WTC11 (cell line): ENCODE results near the gene BRICD5. TPM values are rescaled to one million over a fixed set of nuclear protein-coding genes. Genes with fewer than 3 reads are reported as not detected.

Source experiments
- ATAC-seq: fragments of 200-7000 bp; cut with Tn5 transposase; 2 replicates; pipeline ENCODE4 v1.10.0; 2021; ENCODE audit warnings: mild to moderate bottlenecking, moderate library complexity
- CTCF ChIA-PET: fragments of 300-600 bp; sonication (Branson Sonifier 250); formaldehyde crosslinking; loops from one replicate; lab custom pipeline; 2021; ENCODE audit warnings: antibody characterized with exemption; lab: Charles Lee
- POLR2A ChIA-PET: fragments of 350-600 bp; sonication (Branson Sonifier 250); formaldehyde crosslinking; loops from one replicate; lab custom pipeline; 2021; ENCODE audit warnings: antibody characterized with exemption; lab: Charles Lee
- DNase-seq: peaks from one replicate; pipeline ENCODE4 v3.0.0; 2021; ENCODE audit warnings: low spot score
- H3K27ac Mint-ChIP-seq: 2 replicates; pipeline ENCODE4 v1.8.0; 2021; ENCODE audit warnings: mixed read lengths
- H3K27me3 Mint-ChIP-seq: 2 replicates; pipeline ENCODE4 v1.8.0; 2021; ENCODE audit warnings: low read depth, mild to moderate bottlenecking, moderate library complexity, mixed read lengths
- H3K36me3 Mint-ChIP-seq: 2 replicates; pipeline ENCODE4 v1.8.0; 2021; ENCODE audit warnings: mixed read lengths
- H3K4me1 Mint-ChIP-seq: 2 replicates; pipeline ENCODE4 v1.8.0; 2022; ENCODE audit warnings: mixed read lengths
- H3K4me3 Mint-ChIP-seq: 2 replicates; pipeline ENCODE4 v1.8.0; 2021; ENCODE audit warnings: mild to moderate bottlenecking, moderate library complexity, mixed read lengths
- H3K9me3 Mint-ChIP-seq: 2 replicates; pipeline ENCODE4 v1.8.0; 2021; ENCODE audit warnings: mixed read lengths
- CBFB ChIP-seq: sonication (generic); formaldehyde crosslinking; IDR thresholded peaks from 2 replicates; pipeline ENCODE4 v1.8.1; 2022; ENCODE audit warnings: mild to moderate bottlenecking, low read depth, missing genetic modification reagents
- CREM ChIP-seq: sonication (generic); formaldehyde crosslinking; IDR thresholded peaks from 2 replicates; pipeline ENCODE4 v1.8.1; 2022; ENCODE audit warnings: mild to moderate bottlenecking, missing genetic modification reagents, moderate library complexity
- E2F1 ChIP-seq: sonication (generic); formaldehyde crosslinking; IDR thresholded peaks from 2 replicates; pipeline ENCODE4 v1.8.0; 2022; ENCODE audit warnings: mild to moderate bottlenecking, missing genetic modification reagents
- E2F4 ChIP-seq: sonication (generic); formaldehyde crosslinking; IDR thresholded peaks from 2 replicates; pipeline ENCODE4 v1.8.1; 2022; ENCODE audit warnings: low read depth, mild to moderate bottlenecking, moderate library complexity, missing genetic modification reagents, borderline replicate concordance
- EMX1 ChIP-seq: fragments of 250-450 bp; sonication (Bioruptor Pico); IDR thresholded peaks from 2 replicates; pipeline ENCODE4 v1.8.0; 2021; ENCODE audit warnings: mild to moderate bottlenecking
- ESRRA ChIP-seq: sonication (generic); formaldehyde crosslinking; IDR thresholded peaks from 2 replicates; pipeline ENCODE4 v1.8.1; 2022; ENCODE audit warnings: mild to moderate bottlenecking, missing genetic modification reagents, borderline replicate concordance
- ETV6 ChIP-seq: sonication (generic); formaldehyde crosslinking; IDR thresholded peaks from 2 replicates; pipeline ENCODE4 v1.8.1; 2022; ENCODE audit warnings: mild to moderate bottlenecking, missing genetic modification reagents
- FOXK1 ChIP-seq: sonication (generic); formaldehyde crosslinking; IDR thresholded peaks from 2 replicates; pipeline ENCODE4 v1.8.0; 2022; ENCODE audit warnings: mild to moderate bottlenecking, moderate library complexity, missing genetic modification reagents
- FOXP1 ChIP-seq: sonication (generic); formaldehyde crosslinking; IDR thresholded peaks from 2 replicates; pipeline ENCODE4 v1.8.0; 2022; ENCODE audit warnings: missing genetic modification reagents, mild to moderate bottlenecking, moderate library complexity, borderline replicate concordance
- FOXP4 ChIP-seq: sonication (generic); formaldehyde crosslinking; IDR thresholded peaks from 2 replicates; pipeline ENCODE4 v1.8.0; 2022; ENCODE audit warnings: mild to moderate bottlenecking, missing genetic modification reagents
- GABPB1 ChIP-seq: sonication (generic); formaldehyde crosslinking; IDR thresholded peaks from 2 replicates; pipeline ENCODE4 v1.8.1; 2023; ENCODE audit warnings: mild to moderate bottlenecking, missing genetic modification reagents
- IRF1 ChIP-seq: sonication (generic); formaldehyde crosslinking; IDR thresholded peaks from 2 replicates; pipeline ENCODE4 v1.8.0; 2023; ENCODE audit warnings: missing genetic modification reagents
- KAT7 ChIP-seq: sonication (generic); formaldehyde crosslinking; IDR thresholded peaks from 2 replicates; pipeline ENCODE4 v1.8.1; 2023; ENCODE audit warnings: missing genetic modification reagents, mild to moderate bottlenecking, borderline replicate concordance
- MXD4 ChIP-seq: fragments of 250-450 bp; sonication (Bioruptor Pico); IDR thresholded peaks from 2 replicates; pipeline ENCODE4 v1.8.0; 2021; ENCODE audit warnings: mild to moderate bottlenecking, moderate library complexity, borderline replicate concordance
- MYBL2 ChIP-seq: sonication (generic); formaldehyde crosslinking; IDR thresholded peaks from 2 replicates; pipeline ENCODE4 v1.8.1; 2023; ENCODE audit warnings: mild to moderate bottlenecking, moderate library complexity, missing genetic modification reagents
- NFE2L1 ChIP-seq: sonication (generic); formaldehyde crosslinking; IDR thresholded peaks from 2 replicates; pipeline ENCODE4 v1.8.1; 2023; ENCODE audit warnings: missing genetic modification reagents
- NFYB ChIP-seq: sonication (generic); formaldehyde crosslinking; conservative IDR thresholded peaks from 2 replicates; pipeline ENCODE4 v1.8.0; 2022; ENCODE audit warnings: low read depth, missing genetic modification reagents
- PRRX2 ChIP-seq: fragments of 250-450 bp; sonication (Bioruptor Pico); IDR thresholded peaks from 2 replicates; pipeline ENCODE4 v1.8.0; 2021; ENCODE audit warnings: mild to moderate bottlenecking
- RORB ChIP-seq: fragments of 250-450 bp; sonication (Bioruptor Pico); IDR thresholded peaks from 2 replicates; pipeline ENCODE4 v1.9.0; 2021; ENCODE audit warnings: mild to moderate bottlenecking
- SP1 ChIP-seq: sonication (generic); formaldehyde crosslinking; conservative IDR thresholded peaks from 2 replicates; pipeline ENCODE4 v1.8.1; 2022; ENCODE audit warnings: missing genetic modification reagents
- STAT6 ChIP-seq: sonication (generic); formaldehyde crosslinking; conservative IDR thresholded peaks from 2 replicates; pipeline ENCODE4 v1.8.1; 2023; ENCODE audit warnings: mild to moderate bottlenecking, low read depth, missing genetic modification reagents, moderate library complexity
- TEAD1 ChIP-seq: sonication (generic); formaldehyde crosslinking; IDR thresholded peaks from 2 replicates; pipeline ENCODE4 v1.8.0; 2022; ENCODE audit warnings: mild to moderate bottlenecking, missing genetic modification reagents
- ZBTB21 ChIP-seq: sonication (generic); formaldehyde crosslinking; IDR thresholded peaks from 2 replicates; pipeline ENCODE4 v1.8.1; 2023; ENCODE audit warnings: mild to moderate bottlenecking, missing genetic modification reagents, borderline replicate concordance
- ZBTB43 ChIP-seq: sonication (generic); formaldehyde crosslinking; IDR thresholded peaks from 2 replicates; pipeline ENCODE4 v1.8.1; 2023; ENCODE audit warnings: mild to moderate bottlenecking, missing genetic modification reagents
- ZNF232 ChIP-seq: sonication (generic); formaldehyde crosslinking; IDR thresholded peaks from 2 replicates; pipeline ENCODE4 v1.8.0; 2022; ENCODE audit warnings: mild to moderate bottlenecking, missing genetic modification reagents
- ZNF317 ChIP-seq: sonication (generic); formaldehyde crosslinking; IDR thresholded peaks from 2 replicates; pipeline ENCODE4 v1.8.1; 2023; ENCODE audit warnings: low read depth, mild to moderate bottlenecking, moderate library complexity, missing genetic modification reagents, borderline replicate concordance
- total RNA-seq: library from RNA; stranded (reverse); gene quantifications from 3 replicates; pipeline ENCODE4 v1.2.3, GENCODE V29; 2021

Gene BRICD5
- total RNA-seq, 1 experiment from 2014 or later = 13.6 TPM

GRCh38 chr16:2179107-2179501 is 31.6 kb downstream of the BRICD5 start (continued):
- TF ChIP-seq STAT6 (CRISPR knock-in tag) = no peak
- TF ChIP-seq RORB (CRISPR knock-in tag) = no peak
- TF ChIP-seq, all 79 proteins: peak for 1

- no peaks in the 10 kb centered on the region for H3K27me3 Mint-ChIP-seq
- ATAC-seq (peak; percentile 81), DNase-seq (peak; percentile 80)
- CTCF ChIA-PET = interaction anchor here (0.8 kb wide), 1 partner anchor 16 kb away, joined by 3 read pairs; no protein-coding TSS in a partner anchor
- H3K27ac Mint-ChIP-seq = no peak overlapping the region
- POLR2A ChIA-PET = no interaction called here
- H3K36me3 Mint-ChIP-seq = peaks cover 13% of the 10 kb centered on the region
- H3K9me3 Mint-ChIP-seq = no peaks in the 10 kb centered on the region
- 0 out of 2 replicates have a peak, but pooled peaks cover 3% of the 10 kb centered on the region for H3K4me1 Mint-ChIP-seq
- no peak overlapping the region for H3K4me3 Mint-ChIP-seq
- no peak; the same call in 1 of the 2 replicates for TF ChIP-seq NFYB (CRISPR knock-in tag)
- no peak for TF ChIP-seq RORB (CRISPR knock-in tag)
- TF ChIP-seq FOXP4 (CRISPR knock-in tag) = peak; percentile 91
- no peak for TF ChIP-seq MXD4 (CRISPR knock-in tag)
- 0 out of 2 replicates have a peak, but pooled peaks have one; percentile 61 for TF ChIP-seq EMX1 (CRISPR knock-in tag)
- no peak for TF ChIP-seq IRF1
- 0 out of 2 replicates have a peak, but pooled peaks have one; percentile 53 for TF ChIP-seq PRRX2 (CRISPR knock-in tag)
- TF ChIP-seq ETV6 = 0 out of 2 replicates have a peak, but pooled peaks have one; percentile 40
- no peak for TF ChIP-seq ZBTB21
- TF ChIP-seq TEAD1 (CRISPR knock-in tag) = peak; percentile 55; the same call in 1 of the 2 replicates
- TF ChIP-seq CREM = no peak
- peak; percentile 56; the same call in 1 of the 2 replicates for TF ChIP-seq FOXK1 (CRISPR knock-in tag)
- 0 out of 2 replicates have a peak, but pooled peaks have one; percentile 22 for TF ChIP-seq ZNF232 (CRISPR knock-in tag)
- 0 out of 2 replicates have a peak, but pooled peaks have one; percentile 12 for TF ChIP-seq E2F4
- TF ChIP-seq NFE2L1 (CRISPR knock-in tag) = peak; percentile 62; the same call in 1 of the 2 replicates
- TF ChIP-seq MYBL2 (CRISPR knock-in tag) = peak; percentile 77; the same call in 1 of the 2 replicates
- TF ChIP-seq FOXP1 (CRISPR knock-in tag) = 0 out of 2 replicates have a peak, but pooled peaks have one; percentile 65
- TF ChIP-seq SP1 (CRISPR knock-in tag) = peak; percentile 99
- no peak for TF ChIP-seq KAT7
- 0 out of 2 replicates have a peak, but pooled peaks have one; percentile 49 for TF ChIP-seq E2F1
- TF ChIP-seq CBFB (CRISPR knock-in tag) = no peak
- TF ChIP-seq ESRRA (CRISPR knock-in tag) = 0 out of 2 replicates have a peak, but pooled peaks have one; percentile 57
- peak; percentile 80; the same call in 1 of the 2 replicates for TF ChIP-seq ZBTB43
- TF ChIP-seq ZNF317 (CRISPR knock-in tag) = peak; percentile 25; the same call in 1 of the 2 replicates
- no peak for TF ChIP-seq GABPB1 (CRISPR knock-in tag)
Measured at GRCh38 chr16:2178321-2179106, 32.1 kb downstream of the BRICD5 start.
